Embryonic facial prominence (tissue), 1 donor: ENCODE measurements around the gene ATXN7L1.

Experiments used
- DNase-seq: peaks from one replicate; pipeline ENCODE4 v3.0.0-alpha.2; 2016; ENCODE audit errors: extremely low spot score

ATXN7L1 gene

DNA sequence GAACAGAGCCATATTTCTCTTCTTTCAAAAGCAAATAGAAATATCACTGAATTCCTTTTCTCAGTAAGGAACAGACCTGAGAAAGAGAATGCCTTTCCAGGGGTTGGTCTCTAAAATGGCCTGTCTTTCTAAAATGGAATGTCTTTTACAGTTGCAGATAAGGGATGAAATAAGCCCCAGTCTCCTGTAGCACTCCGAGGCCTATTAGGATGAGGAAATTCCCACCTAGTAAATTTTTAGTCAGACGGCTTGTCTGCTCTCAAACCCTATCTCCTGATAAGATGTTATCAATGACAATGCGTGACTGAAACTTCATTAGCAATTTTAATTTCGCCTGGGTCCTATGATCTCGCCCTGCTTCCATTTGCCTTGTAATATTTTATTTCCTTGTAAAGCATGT is 292.2 kb downstream of the ATXN7L1 start:
- no peak for DNase-seq

DNA sequence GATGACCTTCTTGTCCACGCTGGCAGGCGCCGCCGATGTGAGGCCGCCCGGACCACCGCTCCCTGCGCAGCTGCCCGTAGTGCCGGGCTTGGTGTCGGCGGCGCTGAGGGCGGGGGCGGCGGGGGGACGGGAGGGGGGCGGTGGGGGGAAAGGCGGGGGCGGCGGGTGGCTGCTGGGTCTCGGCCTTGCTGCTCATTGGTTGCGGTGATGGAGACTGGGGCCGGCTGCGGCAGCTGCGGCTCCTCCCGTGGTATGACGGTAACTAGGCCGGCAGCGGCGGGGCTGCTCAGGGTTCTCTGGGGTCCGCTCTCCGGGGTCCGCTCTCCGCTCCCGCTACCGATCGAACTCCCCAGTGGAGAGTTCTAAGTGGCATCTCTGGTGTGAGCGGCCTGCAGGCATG is 293.3 kb downstream of the ATXN7L1 start:
- no peak for DNase-seq

DNA sequence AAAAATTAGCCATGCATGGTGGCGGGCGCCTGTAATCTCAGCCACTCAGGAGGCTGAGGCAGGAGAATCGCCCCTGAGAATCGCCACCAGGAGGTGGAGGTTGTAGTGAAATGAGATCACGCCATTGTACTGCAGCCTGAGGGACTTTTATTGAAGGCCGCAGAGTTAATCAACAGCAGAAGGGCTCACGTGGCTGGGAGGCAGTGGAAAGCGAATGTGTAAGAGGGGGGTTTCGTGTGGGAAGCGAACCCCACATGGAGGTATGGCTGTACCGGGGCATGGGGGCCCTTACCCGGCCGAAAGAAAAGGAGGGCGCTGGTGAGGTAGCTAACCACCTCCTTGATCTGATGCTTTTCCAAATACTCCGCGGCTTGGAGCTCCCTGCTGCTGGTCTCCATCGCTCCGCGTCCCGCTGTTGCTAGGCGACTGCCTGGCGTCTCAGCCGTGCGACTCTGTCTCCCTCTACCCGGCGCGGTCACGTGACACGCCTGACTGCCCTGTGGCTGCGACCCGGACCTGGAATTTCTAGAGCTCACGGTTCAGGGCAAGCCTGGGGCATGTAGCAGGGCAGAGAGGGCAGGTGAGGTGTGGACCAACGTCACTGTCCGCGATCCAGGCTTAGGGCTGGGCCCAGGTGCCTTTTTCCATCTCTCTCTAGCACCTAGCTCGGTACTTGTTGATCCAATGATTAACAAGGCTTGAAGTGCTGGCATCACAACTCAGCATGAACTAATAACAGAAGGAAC is 295.2 kb downstream of the ATXN7L1 start, which contains the start of gene EFCAB10:
Gene EFCAB10, minus strand, starts transcription at position 428 of the 746 bp plus-strand sequence. Its CDS starts 30 bp downstream, at position 398.
- peak; percentile 25 for DNase-seq

DNA sequence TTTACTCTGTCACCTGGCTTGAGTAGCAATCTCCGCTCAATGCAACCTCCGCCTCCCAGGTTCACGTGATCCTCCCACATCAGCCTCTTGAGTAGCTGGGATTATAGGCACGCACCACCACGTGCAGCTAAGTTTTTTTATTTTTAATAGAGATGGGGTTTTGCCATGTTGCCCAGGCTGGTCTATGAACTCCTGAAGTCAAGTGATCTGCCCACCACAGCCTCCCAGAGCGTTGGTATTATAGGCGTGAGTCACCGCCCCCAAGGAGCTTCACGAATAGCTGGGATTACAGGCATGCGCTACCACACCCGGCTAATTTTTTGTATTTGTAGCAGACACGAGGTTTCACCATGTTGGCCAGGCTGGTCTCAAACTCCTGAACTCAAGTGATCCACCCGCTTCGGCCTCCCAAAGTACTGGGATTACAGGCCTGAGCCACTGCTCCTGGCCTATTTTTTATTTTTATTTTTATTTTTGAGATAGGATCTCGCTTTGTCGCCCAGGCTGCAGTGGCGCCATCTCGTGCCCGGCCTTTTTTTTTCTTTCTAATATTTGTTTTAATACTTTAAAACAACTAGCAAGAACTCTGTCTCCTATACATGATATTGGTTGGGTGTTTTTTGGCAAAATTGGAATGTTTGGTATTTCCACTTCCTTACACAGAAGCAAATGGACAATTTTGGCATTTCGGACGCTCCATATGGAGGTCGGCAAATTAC is 296.2 kb downstream of the ATXN7L1 start:
- no peak for DNase-seq

DNA sequence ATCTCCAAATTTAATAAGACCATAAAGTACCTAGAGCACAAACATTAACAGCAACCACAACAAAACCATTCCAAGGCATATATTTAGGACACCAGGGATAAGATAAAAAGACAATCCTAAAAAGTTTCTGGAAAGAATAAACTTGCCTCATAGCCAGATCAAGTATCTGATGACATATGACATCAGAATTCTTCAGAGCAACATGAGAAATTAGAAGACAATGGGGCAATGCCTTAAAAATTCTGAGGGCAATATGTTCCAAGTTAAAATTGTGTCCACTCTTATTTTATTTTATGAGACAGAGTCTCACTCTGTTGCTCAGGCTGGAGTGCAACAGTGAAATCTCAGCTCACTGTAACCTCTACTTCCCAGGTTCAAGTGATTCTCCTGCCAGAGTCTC is 297.9 kb downstream of the ATXN7L1 start:
- DNase-seq: no peak

DNA sequence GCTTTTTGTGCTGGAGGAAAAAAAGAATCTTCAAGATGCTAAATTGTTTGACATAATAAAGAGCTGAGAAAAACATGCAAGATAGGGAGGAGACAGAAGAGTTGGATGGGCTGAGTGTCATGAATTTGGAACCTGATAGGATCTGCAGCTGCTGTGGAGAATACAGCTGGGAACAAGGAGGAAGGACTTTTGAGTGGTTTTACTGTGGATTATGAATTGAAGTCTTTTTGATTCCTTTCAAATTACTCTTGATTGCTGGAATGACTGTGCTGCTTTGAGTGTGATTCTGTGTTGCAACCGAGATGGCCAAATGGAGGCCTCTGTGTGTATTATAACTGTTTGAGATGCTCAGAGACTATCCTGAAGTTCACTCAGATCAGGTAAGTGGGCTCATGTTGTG is 299.1 kb downstream of the ATXN7L1 start:
- no peak for DNase-seq

DNA sequence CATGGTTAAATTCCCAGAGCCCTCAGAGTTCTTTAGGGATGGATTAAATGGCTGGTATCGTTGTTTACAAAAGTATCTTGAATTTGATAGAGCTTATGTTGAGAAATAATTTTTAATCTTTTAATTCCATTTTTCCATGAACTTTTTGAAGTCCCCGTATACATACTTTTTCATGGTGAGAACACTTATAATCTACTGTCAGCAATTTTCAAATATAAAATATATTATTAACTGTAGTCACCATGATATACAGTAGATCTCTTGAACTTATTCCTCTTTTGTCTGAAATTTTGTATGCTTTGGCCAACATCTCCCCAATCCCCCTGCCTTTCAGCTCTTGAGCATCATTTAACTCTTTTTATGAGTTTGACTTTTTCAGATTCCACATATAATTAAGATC is 304.5 kb downstream of the ATXN7L1 start:
- no peak for DNase-seq

DNA sequence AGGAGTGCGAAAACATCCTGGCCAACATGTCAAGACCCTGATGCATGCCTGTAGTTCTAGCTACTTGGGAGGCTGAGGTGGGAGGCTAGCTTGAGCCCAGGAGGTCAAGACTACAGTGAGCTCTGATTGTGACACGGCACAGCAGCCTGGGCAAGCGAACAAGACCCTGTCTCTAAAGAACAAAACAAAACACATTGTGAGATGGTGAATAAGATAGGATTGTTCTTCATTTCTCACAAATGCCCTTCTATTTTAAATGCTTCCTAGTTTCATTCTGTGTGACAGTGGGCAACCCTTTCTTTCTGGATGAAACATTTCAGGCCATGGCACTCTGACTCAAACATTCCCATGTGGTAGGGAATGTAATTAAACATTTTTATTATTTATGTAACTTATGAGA is 308.6 kb downstream of the ATXN7L1 start:
- no peak for DNase-seq

DNA sequence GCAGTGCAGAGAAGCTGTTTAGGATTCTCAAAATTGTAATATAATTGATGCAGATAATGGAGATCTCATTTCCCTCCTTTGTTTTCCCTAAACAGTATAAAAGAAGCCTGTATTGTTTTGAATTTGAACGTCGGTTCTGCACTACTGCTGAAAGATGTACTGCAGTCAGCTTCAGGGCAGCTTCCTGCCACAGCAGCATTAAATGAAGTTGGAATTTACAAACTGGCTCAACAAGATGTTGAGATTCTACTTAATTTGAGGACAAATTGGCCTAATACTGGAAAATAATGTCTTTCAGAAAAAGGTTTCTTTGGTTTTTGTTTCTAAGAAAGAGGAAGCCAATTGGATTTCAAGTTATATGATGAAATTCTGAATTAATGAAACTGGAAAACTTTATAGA is 309.4 kb downstream of the ATXN7L1 start:
- DNase-seq: no peak

DNA sequence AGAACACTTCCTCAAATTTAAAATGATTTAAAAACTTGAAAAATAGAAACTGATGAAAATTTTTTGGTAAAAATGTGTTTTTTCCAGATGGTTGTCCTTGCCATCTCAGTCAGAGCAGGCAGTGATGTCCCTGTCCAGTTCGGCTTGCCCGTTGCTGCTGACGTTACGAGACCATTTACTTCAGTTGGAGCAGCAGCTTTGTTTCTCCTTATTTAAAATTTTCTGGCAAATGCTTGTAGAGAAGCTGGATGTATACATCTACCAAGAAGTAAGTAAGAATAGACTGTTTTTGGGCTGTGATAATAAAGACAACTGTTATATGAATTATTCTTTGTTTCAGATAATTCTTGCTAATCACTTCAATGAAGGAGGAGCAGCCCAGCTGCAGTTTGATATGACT is 311.2 kb downstream of the ATXN7L1 start:
- DNase-seq: no peak

DNA sequence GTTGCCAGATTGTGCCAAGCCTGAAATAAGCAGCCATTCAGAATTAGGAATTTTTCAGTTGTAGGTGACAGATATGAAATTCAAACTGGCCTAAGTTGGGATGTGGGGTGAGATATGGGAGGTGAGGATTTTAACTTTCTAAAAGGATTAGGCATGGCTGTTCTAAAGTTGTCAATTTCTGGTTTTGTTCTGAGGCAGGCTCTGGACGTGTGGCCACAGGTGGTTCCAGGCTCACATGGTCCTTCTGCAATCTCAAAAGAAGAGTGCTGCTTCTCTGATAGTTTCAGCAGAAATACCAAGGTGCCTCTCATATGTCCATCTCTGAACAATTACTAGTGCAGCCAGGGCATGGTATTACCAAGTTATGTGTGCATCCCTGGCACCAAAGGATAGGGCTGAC is 316.5 kb downstream of the ATXN7L1 start:
- DNase-seq: no peak
